Vagina (tissue), 2 donors: ENCODE data around the gene GRIFIN. TPM values are rescaled to one million over a fixed set of nuclear protein-coding genes. Genes with fewer than 3 reads are reported as not detected.

Experiments used
- DNase-seq, 2 donors: peaks; one replicate each; pipeline ENCODE4 v3.0.0-alpha.2; 2017; ENCODE audit errors: extremely low spot score in 2 of 2
- H3K27ac ChIP-seq: fragments of 200-600 bp; sonication (generic); one replicate; pipeline ENCODE4 v1.5.1; 2019
- H3K27me3 ChIP-seq: fragments of 200-600 bp; sonication (generic); one replicate; pipeline ENCODE4 v1.5.1; 2019
- H3K36me3 ChIP-seq, 2 donors: fragments of 200-600 bp; sonication (generic); one replicate each; pipeline ENCODE4 v1.5.1; 2017 to 2019
- H3K4me1 ChIP-seq: fragments of 200-600 bp; sonication (generic); one replicate; pipeline ENCODE4 v1.5.1; 2019
- H3K4me3 ChIP-seq, 2 donors: fragments of 200-600 bp; sonication (generic); 1 replicate in 1 of 2; 2 replicates in 1 of 2; pipeline ENCODE4 v1.5.1; 2016 to 2019
- H3K9me3 ChIP-seq: fragments of 200-600 bp; sonication (generic); one replicate; pipeline ENCODE4 v1.5.1; 2019
- CTCF ChIP-seq, 3 experiments: fragments of 450-650 bp in 2 of 3; fragments of 200-600 bp in 1 of 3; sonication (generic) in 1 of 3; IDR thresholded peaks; one replicate each; pipeline ENCODE4 v1.5.1; 2017 to 2019; ENCODE audit warnings: antibody characterized with exemption in 3 of 3, mild to moderate bottlenecking in 2 of 3, moderate library complexity in 2 of 3
- POLR2A ChIP-seq, 2 donors: fragments of 450-650 bp; IDR thresholded peaks; one replicate each; pipeline ENCODE4 v1.6.1; 2017; ENCODE audit warnings: antibody characterized with exemption in 2 of 2, mild to moderate bottlenecking in 2 of 2, moderate library complexity in 2 of 2
- POLR2AphosphoS5 ChIP-seq, 2 donors: sonication (generic); formaldehyde crosslinking; IDR thresholded peaks; one replicate each; pipeline ENCODE4 v1.9.0; 2017; ENCODE audit warnings: antibody characterized with exemption in 2 of 2, mild to moderate bottlenecking in 2 of 2, low read depth in 1 of 2; ENCODE audit not compliant: insufficient read depth in 1 of 2
- intact Hi-C: fragments of 100-400 bp; cut with DNase I; formaldehyde crosslinking; loops from one replicate; pipeline ENCODE4 v1.15.1; 2023
- total RNA-seq: library from RNA; depleted of rRNA; stranded (reverse); fragments of >200 nt; gene quantifications from one replicate; pipeline ENCODE4 v1.2.3, GENCODE V29; 2016

Gene GRIFIN
- total RNA-seq, 1 donor from 2014 or later, result not detected

- no peaks in the 10 kb centered on the region for H3K9me3 ChIP-seq
- H3K27ac ChIP-seq, result peak overlapping the region; percentile 30
- intact Hi-C loops, result no loop called here
- no peaks in the 10 kb centered on the region for H3K36me3 ChIP-seq
- no peaks in the 10 kb centered on the region for H3K27me3 ChIP-seq
- no peak for TF ChIP-seq CTCF (IDR thresholded peaks at IDR 0.05)
- no peak for TF ChIP-seq POLR2AphosphoS5 (IDR thresholded peaks at IDR 0.05; ENCODE audit: insufficient read depth in 1 of 2, low read depth in 1 of 2)
- no peak for TF ChIP-seq POLR2A (IDR thresholded peaks at IDR 0.05)
- no peak overlapping the region for H3K4me3 ChIP-seq
- H3K4me1 ChIP-seq, result peaks cover 55% of the 10 kb centered on the region
- DNase-seq, result no peak
Measured at GRCh38 chr7:2517026-2517425, 40.8 kb upstream of the GRIFIN start.

GRCh38 chr7:2516194-2516555 is 40.0 kb upstream of the GRIFIN start:
- Histone ChIP-seq H3K4me1 (peaks cover 54% of the 10 kb centered on the region), H3K27ac (no peak overlapping the region), H3K36me3 (no peaks in the 10 kb centered on the region), H3K9me3 (no peaks in the 10 kb centered on the region), H3K4me3 (no peak overlapping the region), H3K27me3 (no peaks in the 10 kb centered on the region)
- DNase-seq, result no peak
- intact Hi-C loops, result no loop called here
- TF ChIP-seq CTCF (IDR thresholded peaks at IDR 0.05) (no peak), POLR2A (IDR thresholded peaks at IDR 0.05) (no peak), POLR2AphosphoS5 (IDR thresholded peaks at IDR 0.05; ENCODE audit: insufficient read depth in 1 of 2, low read depth in 1 of 2) (no peak)

GRCh38 chr7:2515424-2516193 is 39.4 kb upstream of the GRIFIN start:
- Histone ChIP-seq H3K27ac (no peak overlapping the region), H3K4me3 (no peak overlapping the region), H3K4me1 (peaks cover 54% of the 10 kb centered on the region), H3K36me3 (no peaks in the 10 kb centered on the region), H3K9me3 (no peaks in the 10 kb centered on the region), H3K27me3 (no peaks in the 10 kb centered on the region)
- DNase-seq, result no peak
- intact Hi-C loops, result no loop called here
- TF ChIP-seq POLR2AphosphoS5 (IDR thresholded peaks at IDR 0.05; ENCODE audit: insufficient read depth in 1 of 2, low read depth in 1 of 2) (no peak), CTCF (IDR thresholded peaks at IDR 0.05) (no peak), POLR2A (IDR thresholded peaks at IDR 0.05) (no peak)

GRCh38 chr7:2514473-2515423 is 38.5 kb upstream of the GRIFIN start:
- TF ChIP-seq CTCF (IDR thresholded peaks at IDR 0.05) (no peak), POLR2AphosphoS5 (IDR thresholded peaks at IDR 0.05; ENCODE audit: insufficient read depth in 1 of 2, low read depth in 1 of 2) (no peak), POLR2A (IDR thresholded peaks at IDR 0.05) (no peak)
- no peak for DNase-seq
- H3K36me3 ChIP-seq, result no peaks in the 10 kb centered on the region
- intact Hi-C loops, result no loop called here
- no peak overlapping the region for H3K4me3 ChIP-seq
- peaks cover 56% of the 10 kb centered on the region for H3K4me1 ChIP-seq
- H3K27me3 ChIP-seq, result no peaks in the 10 kb centered on the region
- H3K27ac ChIP-seq, result no peak overlapping the region
- no peaks in the 10 kb centered on the region for H3K9me3 ChIP-seq
